Measurements from ENCODE around the gene DMD.

DNA sequence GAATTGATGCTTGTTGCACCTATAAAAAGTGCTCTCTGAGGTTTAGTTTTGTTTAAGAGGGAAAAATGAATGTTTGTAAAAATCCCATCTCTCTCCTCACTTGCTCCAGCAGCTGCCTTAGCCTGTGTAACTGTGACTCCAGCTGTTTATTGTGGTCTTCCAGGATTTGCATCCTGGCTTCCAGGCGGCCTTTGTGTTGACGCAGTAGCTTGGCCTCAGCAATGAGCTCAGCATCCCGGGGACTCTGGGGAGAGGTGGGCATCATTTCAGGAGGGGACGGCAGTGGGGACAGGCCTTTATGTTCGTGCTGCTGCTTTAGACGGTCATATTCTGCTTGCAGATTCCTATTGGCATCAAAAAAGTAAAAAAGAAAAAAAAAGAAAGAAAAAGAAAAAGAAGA is 2064.2 kb downstream of the DMD start:
- TF ChIP-seq, protein P1, sequence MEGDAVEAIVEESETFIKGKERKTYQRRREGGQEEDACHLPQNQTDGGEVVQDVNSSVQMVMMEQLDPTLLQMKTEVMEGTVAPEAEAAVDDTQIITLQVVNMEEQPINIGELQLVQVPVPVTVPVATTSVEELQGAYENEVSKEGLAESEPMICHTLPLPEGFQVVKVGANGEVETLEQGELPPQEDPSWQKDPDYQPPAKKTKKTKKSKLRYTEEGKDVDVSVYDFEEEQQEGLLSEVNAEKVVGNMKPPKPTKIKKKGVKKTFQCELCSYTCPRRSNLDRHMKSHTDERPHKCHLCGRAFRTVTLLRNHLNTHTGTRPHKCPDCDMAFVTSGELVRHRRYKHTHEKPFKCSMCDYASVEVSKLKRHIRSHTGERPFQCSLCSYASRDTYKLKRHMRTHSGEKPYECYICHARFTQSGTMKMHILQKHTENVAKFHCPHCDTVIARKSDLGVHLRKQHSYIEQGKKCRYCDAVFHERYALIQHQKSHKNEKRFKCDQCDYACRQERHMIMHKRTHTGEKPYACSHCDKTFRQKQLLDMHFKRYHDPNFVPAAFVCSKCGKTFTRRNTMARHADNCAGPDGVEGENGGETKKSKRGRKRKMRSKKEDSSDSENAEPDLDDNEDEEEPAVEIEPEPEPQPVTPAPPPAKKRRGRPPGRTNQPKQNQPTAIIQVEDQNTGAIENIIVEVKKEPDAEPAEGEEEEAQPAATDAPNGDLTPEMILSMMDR (IDR thresholded peaks at IDR 0.05): no peak
- TF ChIP-seq POLR2A (IDR thresholded peaks at IDR 0.05) (no peak), EP300 (IDR thresholded peaks at IDR 0.05) (no peak)

Measured in ovary (tissue), 3 donors.